Stimulated activated CD8-positive, alpha-beta memory T cell treated with anti-CD3 and anti-CD28 coated beads, Interleukin-12 subunit alpha, Interleukin-12 subunit beta, amount 100 ng/mL, for 4 hours (primary cell): Measurements from ENCODE around the gene CENPQ.

Source experiments
- DNase-seq: peaks from one replicate; pipeline ENCODE4 v3.0.0-alpha.2; 2020; ENCODE audit warnings: low read depth

The CENPQ gene

GRCh38 chr6:49506569-49507111 is 43.5 kb downstream of the CENPQ start:
- DNase-seq, result no peak

- no peak for DNase-seq
These were observed 46.2 kb downstream of the CENPQ start for GRCh38 chr6:49509342-49509741.

GRCh38 chr6:49513153-49513989 is 50.2 kb downstream of the CENPQ start:
- DNase-seq, result no peak

- no peak for DNase-seq
These were observed 51.7 kb downstream of the CENPQ start for GRCh38 chr6:49514571-49515484.

- no peak for DNase-seq
These were observed 52.4 kb downstream of the CENPQ start for GRCh38 chr6:49515485-49516146.

GRCh38 chr6:49516147-49516505 is 53.0 kb downstream of the CENPQ start:
- DNase-seq, result no peak

- no peak for DNase-seq
These were observed 54.7 kb downstream of the CENPQ start for GRCh38 chr6:49517919-49518318.

GRCh38 chr6:49519660-49520059 is 56.5 kb downstream of the CENPQ start:
- no peak for DNase-seq

- DNase-seq, result no peak
These were observed 59.8 kb downstream of the CENPQ start for GRCh38 chr6:49522710-49523593.

- no peak for DNase-seq
These were observed 60.7 kb downstream of the CENPQ start for GRCh38 chr6:49523901-49524300.

GRCh38 chr6:49524541-49524940 is 61.4 kb downstream of the CENPQ start:
- no peak for DNase-seq

- DNase-seq, result no peak
These were observed 63.4 kb downstream of the CENPQ start for GRCh38 chr6:49526598-49526997.

- no peak for DNase-seq
These were observed 64.2 kb downstream of the CENPQ start for GRCh38 chr6:49527320-49527719.

- DNase-seq, result no peak
These were observed 65.4 kb downstream of the CENPQ start for GRCh38 chr6:49528571-49528970.

- DNase-seq, result no peak
These were observed 67.1 kb downstream of the CENPQ start for GRCh38 chr6:49530141-49530776.

- DNase-seq, result no peak
These were observed 68.8 kb downstream of the CENPQ start for GRCh38 chr6:49531774-49532569.

GRCh38 chr6:49535795-49536194 is 72.6 kb downstream of the CENPQ start:
- DNase-seq, result no peak

- no peak for DNase-seq
These were observed 75.9 kb downstream of the CENPQ start for GRCh38 chr6:49539102-49539501.

- DNase-seq, result no peak
These were observed 77.4 kb downstream of the CENPQ start for GRCh38 chr6:49540614-49541013.

GRCh38 chr6:49541210-49541724 is 78.1 kb downstream of the CENPQ start:
- no peak for DNase-seq
